ENCODE measurements around the gene AK9.
"Not testable (repeated sequence)": the region's sequence is repeated elsewhere in the genome, so short reads cannot be mapped to it uniquely, and the experiment has no call there.

Gene AK9

DNA sequence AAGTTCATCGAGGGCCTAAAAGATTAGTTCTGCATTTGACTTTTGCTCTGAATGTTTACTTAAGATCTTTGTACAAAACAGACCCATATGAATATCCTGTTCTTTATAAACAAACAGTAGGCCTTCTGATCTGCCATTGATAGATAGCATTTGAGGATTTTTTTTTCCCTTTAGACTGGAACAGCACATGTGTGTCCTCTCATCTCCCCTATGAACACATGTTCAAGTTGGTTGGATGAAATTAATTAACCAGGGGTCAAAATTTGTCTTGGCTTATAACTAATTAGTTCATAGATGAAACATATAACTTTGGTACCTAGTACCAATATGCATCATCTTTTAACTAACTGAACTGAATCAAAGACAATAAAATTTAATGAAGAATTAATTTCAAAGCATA, 81.3 kb downstream of the AK9 start:
- TF ChIP-seq, protein P1, sequence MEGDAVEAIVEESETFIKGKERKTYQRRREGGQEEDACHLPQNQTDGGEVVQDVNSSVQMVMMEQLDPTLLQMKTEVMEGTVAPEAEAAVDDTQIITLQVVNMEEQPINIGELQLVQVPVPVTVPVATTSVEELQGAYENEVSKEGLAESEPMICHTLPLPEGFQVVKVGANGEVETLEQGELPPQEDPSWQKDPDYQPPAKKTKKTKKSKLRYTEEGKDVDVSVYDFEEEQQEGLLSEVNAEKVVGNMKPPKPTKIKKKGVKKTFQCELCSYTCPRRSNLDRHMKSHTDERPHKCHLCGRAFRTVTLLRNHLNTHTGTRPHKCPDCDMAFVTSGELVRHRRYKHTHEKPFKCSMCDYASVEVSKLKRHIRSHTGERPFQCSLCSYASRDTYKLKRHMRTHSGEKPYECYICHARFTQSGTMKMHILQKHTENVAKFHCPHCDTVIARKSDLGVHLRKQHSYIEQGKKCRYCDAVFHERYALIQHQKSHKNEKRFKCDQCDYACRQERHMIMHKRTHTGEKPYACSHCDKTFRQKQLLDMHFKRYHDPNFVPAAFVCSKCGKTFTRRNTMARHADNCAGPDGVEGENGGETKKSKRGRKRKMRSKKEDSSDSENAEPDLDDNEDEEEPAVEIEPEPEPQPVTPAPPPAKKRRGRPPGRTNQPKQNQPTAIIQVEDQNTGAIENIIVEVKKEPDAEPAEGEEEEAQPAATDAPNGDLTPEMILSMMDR (IDR thresholded peaks at IDR 0.05; ENCODE audit: control insufficient read depth, extremely low read depth, insufficient read depth): no peak
- DNase-seq (ENCODE audit: low read depth): peak; percentile 4
- no peak overlapping the region for H3K4me3 ChIP-seq (ENCODE audit: low read depth, low read length)

DNA sequence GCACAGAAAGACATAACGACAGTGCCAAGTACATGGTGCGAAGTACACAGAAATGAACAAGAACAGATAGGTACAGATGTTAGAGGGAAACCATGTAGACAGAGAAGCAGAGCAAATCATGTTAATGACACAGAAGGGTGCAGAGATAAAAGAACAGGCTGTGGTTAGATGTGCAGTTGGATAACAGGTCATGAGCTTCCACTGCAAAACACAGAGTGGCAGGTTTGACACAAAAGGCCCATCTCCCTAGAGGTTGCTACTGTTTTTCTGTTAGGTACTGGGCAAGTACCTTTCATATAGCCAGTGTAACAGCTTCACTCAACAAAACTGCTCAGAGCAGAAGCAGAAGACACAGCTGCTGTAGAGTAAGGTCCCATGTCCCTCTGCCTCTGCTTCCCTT, 84.6 kb downstream of the AK9 start:
- no peak overlapping the region for H3K4me3 ChIP-seq (ENCODE audit: low read depth, low read length)
- no peak for DNase-seq (ENCODE audit: low read depth)
- TF ChIP-seq, protein P1 (IDR thresholded peaks at IDR 0.05; ENCODE audit: control insufficient read depth, extremely low read depth, insufficient read depth): no peak

DNA sequence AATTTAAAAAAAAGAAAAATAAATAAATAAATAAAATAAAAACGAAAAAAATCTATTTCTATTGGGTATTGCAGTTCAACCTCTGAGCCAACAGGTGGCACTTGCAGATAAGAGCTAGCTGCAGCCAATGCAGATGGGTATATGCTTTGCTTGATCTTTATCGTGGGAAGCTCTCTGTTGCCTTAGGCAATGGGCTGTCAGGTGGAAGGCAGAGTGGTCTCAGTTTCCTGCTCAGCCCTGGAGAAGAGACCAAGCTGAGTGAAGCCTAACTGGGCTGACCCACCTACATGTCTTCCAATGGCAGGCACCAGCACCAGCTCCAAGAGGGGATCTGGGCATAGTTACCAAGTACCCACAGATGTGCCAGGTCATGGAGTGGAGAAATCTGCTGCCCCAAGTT, 95.0 kb downstream of the AK9 start:
- H3K4me3 ChIP-seq (ENCODE audit: low read depth, low read length): no peak overlapping the region
- TF ChIP-seq, protein P1 (IDR thresholded peaks at IDR 0.05; ENCODE audit: control insufficient read depth, extremely low read depth, insufficient read depth): peak; percentile 51
- DNase-seq (ENCODE audit: low read depth): peak; percentile 10

DNA sequence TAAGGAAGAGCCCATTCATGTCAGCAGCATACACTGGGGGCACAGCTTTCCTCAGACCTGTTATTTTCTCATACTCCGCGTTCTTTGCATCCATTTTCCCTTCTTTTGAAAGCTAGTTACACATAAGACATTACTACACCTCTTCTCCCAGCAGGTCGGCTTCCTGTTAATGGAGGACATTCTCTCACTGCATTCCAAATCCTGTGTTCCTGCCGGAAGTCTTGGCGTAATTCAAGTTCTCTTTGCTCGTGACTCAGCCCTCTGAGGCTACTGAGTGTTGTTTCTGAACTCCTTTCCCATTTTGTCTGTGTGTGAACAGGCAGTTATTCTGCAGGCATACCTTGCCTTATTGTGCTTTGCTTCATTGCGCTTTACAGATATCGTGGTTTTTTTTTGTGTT, 110.5 kb downstream of the AK9 start:
- no peak overlapping the region for H3K4me3 ChIP-seq (ENCODE audit: low read depth, low read length)
- TF ChIP-seq, protein P1 (IDR thresholded peaks at IDR 0.05; ENCODE audit: control insufficient read depth, extremely low read depth, insufficient read depth): no peak
- no peak for DNase-seq (ENCODE audit: low read depth)

DNA sequence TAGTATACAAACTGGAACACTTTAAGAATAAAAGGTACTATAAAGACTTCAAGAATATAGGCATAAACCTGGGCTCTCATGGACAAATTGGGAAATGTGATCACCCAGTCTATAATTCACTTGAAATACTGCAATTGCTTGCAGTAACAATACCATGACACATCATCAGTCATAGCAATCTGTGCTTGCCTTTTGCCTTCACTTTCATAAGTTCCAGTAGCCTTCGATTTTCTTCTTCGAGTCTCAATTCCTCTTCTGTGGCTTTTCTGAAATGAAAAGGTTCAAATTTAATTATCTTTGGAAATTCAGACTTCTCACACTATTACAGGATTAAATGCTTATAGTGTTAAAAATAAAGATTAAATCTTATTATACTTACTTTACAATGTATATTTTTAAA, 111.6 kb downstream of the AK9 start:
- TF ChIP-seq, protein P1 (IDR thresholded peaks at IDR 0.05; ENCODE audit: control insufficient read depth, extremely low read depth, insufficient read depth): no peak
- no peak overlapping the region for H3K4me3 ChIP-seq (ENCODE audit: low read depth, low read length)
- DNase-seq (ENCODE audit: low read depth): no peak

DNA sequence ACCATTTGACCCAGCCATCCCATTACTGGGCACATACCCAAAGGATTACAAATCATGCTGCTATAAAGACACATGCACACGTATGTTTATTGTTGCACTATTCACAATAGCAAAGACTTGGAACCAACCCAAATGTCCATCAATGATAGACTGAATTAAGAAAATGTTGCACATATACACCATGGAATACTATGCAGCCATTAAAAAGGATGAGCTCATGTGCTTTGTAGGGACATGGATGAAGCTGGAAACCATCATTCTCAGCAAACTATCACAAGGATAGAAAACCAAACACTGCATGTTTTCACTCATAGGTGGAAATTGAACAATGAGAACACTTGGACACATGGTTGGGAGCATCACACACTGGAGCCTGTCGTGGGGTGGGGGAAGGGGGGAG, 121.1 kb downstream of the AK9 start:
- not testable (repeated sequence) for H3K4me3 ChIP-seq (ENCODE audit: low read depth, low read length); DNase-seq (ENCODE audit: low read depth)

DNA sequence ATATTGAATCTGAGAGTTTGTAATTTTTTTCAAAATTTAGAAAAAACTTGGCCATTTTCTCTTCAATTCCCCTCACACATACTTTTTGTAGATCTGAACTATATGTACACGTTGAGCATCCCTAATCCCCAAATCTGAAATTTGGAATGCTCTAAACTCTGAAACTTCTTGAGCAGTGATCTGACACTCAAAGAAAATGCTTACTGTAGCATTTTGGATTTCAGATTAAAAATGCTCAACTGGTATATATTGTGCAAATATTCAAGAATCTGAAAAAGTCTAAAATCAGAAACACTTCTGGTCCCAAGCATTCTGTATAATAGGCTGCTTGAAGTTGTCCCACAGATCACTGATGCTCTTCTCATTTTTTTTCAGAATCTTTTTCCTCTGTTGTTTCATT, 129.2 kb downstream of the AK9 start:
- H3K4me3 ChIP-seq (ENCODE audit: low read depth, low read length): no peak overlapping the region
- no peak for DNase-seq (ENCODE audit: low read depth)
- TF ChIP-seq, protein P1 (IDR thresholded peaks at IDR 0.05; ENCODE audit: control insufficient read depth, extremely low read depth, insufficient read depth): no peak

DNA sequence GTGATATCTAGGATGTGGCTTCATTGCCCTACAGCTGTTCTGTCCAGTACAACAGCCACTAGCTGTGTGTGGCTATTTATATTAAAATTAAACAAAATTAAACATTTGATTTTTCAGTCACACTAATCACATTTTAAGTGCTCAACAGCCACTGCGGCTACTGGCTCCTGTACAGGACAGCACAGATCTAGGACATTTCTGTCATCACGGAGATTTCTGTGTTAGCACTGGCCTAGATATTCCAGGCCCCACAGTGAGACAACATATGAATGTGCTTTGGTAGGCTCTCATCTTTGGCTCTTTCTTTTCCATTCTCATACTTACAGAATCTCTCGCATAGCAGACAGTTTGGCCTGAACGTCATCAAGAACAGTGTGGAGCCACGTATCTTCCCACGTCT, 159.6 kb downstream of the AK9 start:
- H3K4me3 ChIP-seq (ENCODE audit: low read depth, low read length): no peak overlapping the region
- DNase-seq (ENCODE audit: low read depth): no peak
- TF ChIP-seq, protein P1 (IDR thresholded peaks at IDR 0.05; ENCODE audit: control insufficient read depth, extremely low read depth, insufficient read depth): no peak

Data from LNCaP clone FGC (cell line).